ENCODE measurements around the gene PSMG1. TPM values are rescaled to one million over a fixed set of nuclear protein-coding genes. Genes with fewer than 3 reads are reported as not detected.
A peak's percentile ranks its signal among the peaks of the same experiment; 100 is the strongest.
"Not testable (repeated sequence)": the region's sequence is repeated elsewhere in the genome, so short reads cannot be mapped to it uniquely, and the experiment has no call there.

PSMG1 gene
- 79.7 and 85.2 TPM in 2 replicates for total RNA-seq

GRCh38 chr21:39183272-39184049, at the start of gene PSMG1:
TSS of gene PSMG1 (minus strand) at chr21:39183451. CDS start at chr21:39183385, 66 bp downstream.
- Mint-ChIP-seq H3K4me3 (ENCODE audit: low read depth) (peak within 1 kb of the TSS; percentile 99), H3K36me3 (ENCODE audit: low read depth) (peaks cover 34% of the 10 kb centered on the region), H3K9me3 (no peaks in the 10 kb centered on the region), H3K4me1 (ENCODE audit: low read depth) (peaks cover 57% of the 10 kb centered on the region), H3K27me3 (ENCODE audit: low read depth) (no peaks in the 10 kb centered on the region), H3K27ac (peak within 1 kb of the TSS; percentile 98)
- DNase-seq (ENCODE audit: low spot score) = peak; percentile 92
- intact Hi-C loops (cut with micrococcal nuclease) = loop anchor here (1.0 to 10.0 kb wide), 8 partner anchors 129 to 1816 kb away; partner anchors contain the start of genes DYRK1A, HMGN1 and LCA5L

DNA sequence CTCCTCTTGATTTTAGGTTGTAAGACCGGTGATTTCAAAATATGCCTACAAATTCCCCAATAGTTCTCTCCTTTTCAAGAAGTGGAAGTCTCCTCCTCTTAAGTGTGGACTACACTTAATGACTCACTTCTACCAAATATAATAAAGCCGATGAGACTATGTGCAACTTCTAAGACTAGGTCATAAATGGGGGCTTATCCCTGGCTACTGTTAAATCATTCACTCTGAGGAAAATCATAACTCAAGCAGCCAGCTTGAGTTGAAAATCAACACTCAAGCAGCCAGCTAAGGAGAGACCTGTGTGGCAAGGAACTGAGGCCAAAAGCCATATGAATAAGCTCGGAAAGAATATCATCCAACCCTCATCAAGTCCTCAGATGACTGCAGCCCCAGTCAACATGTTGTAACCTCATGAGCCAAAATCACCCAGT, 49.6 kb upstream of the PSMG1 start:
- no peaks in the 10 kb centered on the region for H3K9me3 Mint-ChIP-seq
- H3K27me3 Mint-ChIP-seq (ENCODE audit: low read depth) = no peaks in the 10 kb centered on the region
- H3K4me3 Mint-ChIP-seq (ENCODE audit: low read depth) = no peak overlapping the region
- intact Hi-C loops (cut with micrococcal nuclease) = no loop called here
- H3K27ac Mint-ChIP-seq = no peak overlapping the region
- peaks cover 4% of the 10 kb centered on the region for H3K4me1 Mint-ChIP-seq (ENCODE audit: low read depth)
- DNase-seq (ENCODE audit: low spot score) = no peak
- H3K36me3 Mint-ChIP-seq (ENCODE audit: low read depth) = peaks cover 60% of the 10 kb centered on the region

DNA sequence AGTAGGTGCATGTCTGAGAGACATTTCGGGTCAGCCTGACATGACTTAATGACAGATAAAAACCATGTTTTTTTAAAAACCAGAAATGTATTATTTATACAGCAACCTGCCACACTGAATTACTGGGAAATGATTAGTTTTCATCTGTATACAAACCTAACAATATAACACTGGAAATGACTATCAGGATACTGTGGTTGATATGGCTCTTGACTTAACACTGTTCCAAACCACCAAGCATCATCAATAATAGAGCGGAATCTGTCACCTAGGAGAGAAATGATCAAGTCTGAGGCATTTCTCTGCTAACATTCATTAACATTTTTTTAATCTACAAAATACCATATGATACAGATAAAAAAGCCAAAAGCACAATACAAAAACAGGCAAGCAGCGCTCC, 41.7 kb upstream of the PSMG1 start:
- H3K4me3 Mint-ChIP-seq (ENCODE audit: low read depth) = no peak overlapping the region
- H3K27me3 Mint-ChIP-seq (ENCODE audit: low read depth) = no peaks in the 10 kb centered on the region
- intact Hi-C loops (cut with micrococcal nuclease) = loop anchor here (5.0 kb wide), 1 partner anchor 38 kb away; no protein-coding TSS in a partner anchor
- peaks cover 65% of the 10 kb centered on the region for H3K36me3 Mint-ChIP-seq (ENCODE audit: low read depth)
- no peak for DNase-seq (ENCODE audit: low spot score)
- H3K9me3 Mint-ChIP-seq = no peaks in the 10 kb centered on the region
- H3K27ac Mint-ChIP-seq = no peak overlapping the region
- H3K4me1 Mint-ChIP-seq (ENCODE audit: low read depth) = peaks cover 14% of the 10 kb centered on the region

DNA sequence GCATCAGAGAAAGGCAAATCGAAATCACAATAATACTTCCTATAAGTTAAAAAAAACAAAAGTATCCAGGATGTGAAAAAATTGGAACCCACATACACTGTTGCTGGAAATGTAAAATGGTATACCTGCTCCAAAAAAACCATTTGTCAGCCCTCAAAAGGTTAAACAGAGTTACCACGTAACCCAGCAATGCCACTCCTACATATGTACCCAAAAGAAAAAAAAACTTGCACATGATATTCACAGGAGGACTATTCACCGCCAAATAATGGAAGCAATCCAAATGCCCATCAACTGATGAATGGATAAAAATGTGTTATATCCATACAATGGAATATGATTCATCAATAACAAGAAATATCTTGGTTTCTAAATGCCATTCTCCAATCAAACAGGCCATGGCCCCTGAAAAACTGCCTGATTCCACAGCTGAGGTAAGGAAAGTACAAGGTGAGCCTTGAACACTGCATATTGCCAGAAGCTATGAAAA, 38.8 kb upstream of the PSMG1 start:
- Mint-ChIP-seq H3K4me1 (ENCODE audit: low read depth) (peaks cover 21% of the 10 kb centered on the region), H3K27me3 (ENCODE audit: low read depth) (no peaks in the 10 kb centered on the region), H3K36me3 (ENCODE audit: low read depth) (peaks cover 69% of the 10 kb centered on the region), H3K9me3 (no peaks in the 10 kb centered on the region), H3K27ac (no peak overlapping the region), H3K4me3 (ENCODE audit: low read depth) (no peak overlapping the region)
- DNase-seq (ENCODE audit: low spot score) = no peak
- intact Hi-C loops (cut with micrococcal nuclease) = loop anchor here (5.0 kb wide), 1 partner anchor 35 kb away; no protein-coding TSS in a partner anchor

- no peaks in the 10 kb centered on the region for H3K9me3 Mint-ChIP-seq
- H3K4me1 Mint-ChIP-seq (ENCODE audit: low read depth) = peaks cover 21% of the 10 kb centered on the region
- no peak for DNase-seq (ENCODE audit: low spot score)
- intact Hi-C loops (cut with micrococcal nuclease) = loop anchor here (5.0 kb wide), 1 partner anchor 34 kb away; no protein-coding TSS in a partner anchor
- peaks cover 63% of the 10 kb centered on the region for H3K36me3 Mint-ChIP-seq (ENCODE audit: low read depth)
- H3K27ac Mint-ChIP-seq = no peak overlapping the region
- H3K4me3 Mint-ChIP-seq (ENCODE audit: low read depth) = no peak overlapping the region
- H3K27me3 Mint-ChIP-seq (ENCODE audit: low read depth) = no peaks in the 10 kb centered on the region
These were observed 38.2 kb upstream of the PSMG1 start for GRCh38 chr21:39221282-39221996.

DNA sequence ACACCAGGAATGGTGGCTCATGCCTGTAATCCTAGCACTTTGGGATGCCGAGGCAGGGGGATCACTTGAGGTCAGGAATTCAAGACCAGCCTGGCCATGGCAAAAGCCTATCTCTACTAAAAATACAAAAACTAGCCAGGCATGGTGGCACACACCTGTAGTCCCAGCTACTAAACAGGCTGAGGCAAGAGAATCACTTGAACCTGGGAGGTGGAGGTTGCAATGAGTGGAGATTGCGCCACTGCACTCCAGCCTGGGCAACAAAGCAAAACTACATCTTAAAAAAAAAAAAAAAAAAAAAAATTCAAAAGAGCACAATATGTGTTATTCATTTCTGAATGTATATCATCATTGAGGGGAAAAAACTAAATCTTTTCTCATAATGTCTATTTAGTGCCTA, 37.6 kb upstream of the PSMG1 start:
- not testable (repeated sequence) for DNase-seq (ENCODE audit: low spot score); H3K27me3 Mint-ChIP-seq (ENCODE audit: low read depth); H3K27ac Mint-ChIP-seq; H3K4me3 Mint-ChIP-seq (ENCODE audit: low read depth); H3K9me3 Mint-ChIP-seq
- Mint-ChIP-seq H3K4me1 (ENCODE audit: low read depth) (peaks cover 18% of the 10 kb centered on the region), H3K36me3 (ENCODE audit: low read depth) (peaks cover 58% of the 10 kb centered on the region)
- intact Hi-C loops (cut with micrococcal nuclease) = loop anchor here (5.0 kb wide), 1 partner anchor 34 kb away; no protein-coding TSS in a partner anchor

GRCh38 chr21:39220150-39220549, 36.9 kb upstream of the PSMG1 start:
- H3K4me3 Mint-ChIP-seq (ENCODE audit: low read depth) = no peak overlapping the region
- H3K4me1 Mint-ChIP-seq (ENCODE audit: low read depth) = peaks cover 16% of the 10 kb centered on the region
- DNase-seq (ENCODE audit: low spot score) = no peak
- H3K27ac Mint-ChIP-seq = no peak overlapping the region
- no peaks in the 10 kb centered on the region for H3K27me3 Mint-ChIP-seq (ENCODE audit: low read depth)
- H3K36me3 Mint-ChIP-seq (ENCODE audit: low read depth) = peaks cover 62% of the 10 kb centered on the region
- intact Hi-C loops (cut with micrococcal nuclease) = loop anchor here (5.0 kb wide), 1 partner anchor 33 kb away; no protein-coding TSS in a partner anchor
- H3K9me3 Mint-ChIP-seq = no peaks in the 10 kb centered on the region

GRCh38 chr21:39218082-39218409, 34.8 kb upstream of the PSMG1 start:
- no peak overlapping the region for H3K4me3 Mint-ChIP-seq (ENCODE audit: low read depth)
- peaks cover 16% of the 10 kb centered on the region for H3K4me1 Mint-ChIP-seq (ENCODE audit: low read depth)
- H3K27me3 Mint-ChIP-seq (ENCODE audit: low read depth) = no peaks in the 10 kb centered on the region
- intact Hi-C loops (cut with micrococcal nuclease) = no loop called here
- H3K9me3 Mint-ChIP-seq = no peaks in the 10 kb centered on the region
- DNase-seq (ENCODE audit: low spot score) = no peak
- peaks cover 60% of the 10 kb centered on the region for H3K36me3 Mint-ChIP-seq (ENCODE audit: low read depth)
- no peak overlapping the region for H3K27ac Mint-ChIP-seq

GRCh38 chr21:39217356-39218081, 34.3 kb upstream of the PSMG1 start:
- Mint-ChIP-seq H3K27me3 (ENCODE audit: low read depth) (no peaks in the 10 kb centered on the region), H3K36me3 (ENCODE audit: low read depth) (peaks cover 58% of the 10 kb centered on the region), H3K4me3 (ENCODE audit: low read depth) (no peak overlapping the region), H3K4me1 (ENCODE audit: low read depth) (peaks cover 16% of the 10 kb centered on the region), H3K9me3 (no peaks in the 10 kb centered on the region), H3K27ac (no peak overlapping the region)
- no peak for DNase-seq (ENCODE audit: low spot score)
- intact Hi-C loops (cut with micrococcal nuclease) = no loop called here

DNA sequence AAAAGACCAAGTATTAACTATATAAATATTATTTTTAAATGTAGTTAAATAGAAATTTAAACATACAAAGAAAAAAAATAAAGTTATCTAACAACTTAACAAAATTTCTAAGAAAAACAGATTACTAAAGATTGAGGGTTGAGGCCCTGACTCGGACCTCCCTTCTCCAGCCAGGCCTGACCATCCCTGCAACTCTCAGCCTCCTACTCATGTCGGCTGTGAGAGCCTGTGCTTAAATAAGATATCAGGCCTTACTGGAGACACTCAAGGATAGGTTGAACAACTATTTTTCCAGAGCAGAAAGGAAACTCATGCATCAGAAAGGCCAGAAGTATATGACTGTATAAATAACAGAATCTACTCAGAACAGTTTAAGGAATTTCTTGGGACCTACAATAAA, 33.0 kb upstream of the PSMG1 start:
- no peak overlapping the region for H3K27ac Mint-ChIP-seq
- no peak for DNase-seq (ENCODE audit: low spot score)
- peaks cover 14% of the 10 kb centered on the region for H3K4me1 Mint-ChIP-seq (ENCODE audit: low read depth)
- H3K27me3 Mint-ChIP-seq (ENCODE audit: low read depth) = no peaks in the 10 kb centered on the region
- H3K9me3 Mint-ChIP-seq = no peaks in the 10 kb centered on the region
- H3K4me3 Mint-ChIP-seq (ENCODE audit: low read depth) = no peak overlapping the region
- intact Hi-C loops (cut with micrococcal nuclease) = no loop called here
- peaks cover 55% of the 10 kb centered on the region for H3K36me3 Mint-ChIP-seq (ENCODE audit: low read depth)

- Mint-ChIP-seq H3K4me1 (ENCODE audit: low read depth) (peaks cover 11% of the 10 kb centered on the region), H3K36me3 (ENCODE audit: low read depth) (peaks cover 60% of the 10 kb centered on the region), H3K9me3 (no peaks in the 10 kb centered on the region), H3K27ac (no peak overlapping the region), H3K27me3 (ENCODE audit: low read depth) (no peaks in the 10 kb centered on the region), H3K4me3 (ENCODE audit: low read depth) (no peak overlapping the region)
- intact Hi-C loops (cut with micrococcal nuclease) = no loop called here
- DNase-seq (ENCODE audit: low spot score) = no peak
These were observed 31.8 kb upstream of the PSMG1 start for GRCh38 chr21:39215078-39215477.

- Mint-ChIP-seq H3K9me3 (no peaks in the 10 kb centered on the region), H3K36me3 (ENCODE audit: low read depth) (peaks cover 70% of the 10 kb centered on the region), H3K27ac (peak overlapping the region; percentile 66), H3K4me3 (ENCODE audit: low read depth) (no peak overlapping the region), H3K27me3 (ENCODE audit: low read depth) (no peaks in the 10 kb centered on the region), H3K4me1 (ENCODE audit: low read depth) (peaks cover 13% of the 10 kb centered on the region)
- intact Hi-C loops (cut with micrococcal nuclease) = no loop called here
- DNase-seq (ENCODE audit: low spot score) = no peak
These were observed 26.1 kb upstream of the PSMG1 start for GRCh38 chr21:39209334-39209688.
